Smooth muscle cell (in vitro differentiated cells): ENCODE results near the gene PPP6R2. TPM values are rescaled to one million over a fixed set of nuclear protein-coding genes. Genes with fewer than 3 reads are reported as not detected.

Source experiments
- DNase-seq: peaks from one replicate; lab custom pipeline; 2025; ENCODE audit not compliant: unreplicated experiment; lab: John Stamatoyannopoulos, UW
- H2AFZ ChIP-seq: fragments of 200-600 bp; sonication (generic); 2 replicates; pipeline ENCODE4 v1.6.0; 2016; ENCODE audit warnings: antibody characterized with exemption, low read depth, mild to moderate bottlenecking
- H3F3A ChIP-seq: fragments of 200-600 bp; sonication (generic); 2 replicates; pipeline ENCODE4 v1.6.0; 2017; ENCODE audit warnings: antibody characterized with exemption, low read depth
- H3K27ac ChIP-seq: fragments of 200-600 bp; sonication (generic); 2 replicates; pipeline ENCODE4 v1.5.1; 2016; ENCODE audit warnings: low read depth, mild to moderate bottlenecking
- H3K27me3 ChIP-seq: fragments of 200-600 bp; sonication (generic); 2 replicates; pipeline ENCODE4 v1.6.1; 2016; ENCODE audit warnings: low read depth, mild to moderate bottlenecking
- H3K36me3 ChIP-seq: fragments of 200-600 bp; sonication (generic); 2 replicates; pipeline ENCODE4 v1.5.1; 2016; ENCODE audit warnings: low read depth
- H3K4me1 ChIP-seq: fragments of 200-600 bp; sonication (generic); 2 replicates; pipeline ENCODE4 v1.5.1; 2016; ENCODE audit warnings: low read depth
- H3K4me2 ChIP-seq: fragments of 200-600 bp; sonication (generic); 2 replicates; pipeline ENCODE4 v1.6.0; 2016; ENCODE audit warnings: mild to moderate bottlenecking
- H3K4me3 ChIP-seq: fragments of 200-600 bp; sonication (generic); 2 replicates; pipeline ENCODE4 v1.5.1; 2016; ENCODE audit warnings: mild to moderate bottlenecking
- H3K79me2 ChIP-seq: fragments of 200-600 bp; sonication (generic); 2 replicates; pipeline ENCODE4 v1.6.0; 2016; ENCODE audit warnings: low read depth, mild to moderate bottlenecking
- H3K9ac ChIP-seq: fragments of 200-600 bp; sonication (generic); 2 replicates; pipeline ENCODE4 v1.6.0; 2016; ENCODE audit warnings: low read depth
- H3K9me3 ChIP-seq: fragments of 200-600 bp; sonication (generic); replicated peaks from 2 replicates; pipeline ENCODE4 v1.5.1; 2016; ENCODE audit warnings: low read depth
- H4K20me1 ChIP-seq: fragments of 200-600 bp; sonication (generic); 2 replicates; pipeline ENCODE4 v1.6.0; 2016; ENCODE audit warnings: low read depth
- WGBS: methylation state at CpG from one replicate; pipeline ENCODE4 v1.1.7; 2016; ENCODE audit warnings: low lambda C conversion rate; 5-methylcytosine and 5-hydroxymethylcytosine counted together
- polyA plus RNA-seq: library from polyadenylated mRNA; unstranded; fragments of >200 nt; fragmentation: Nextera tagmentation; extraction: Ambion mirVana; gene quantifications from 2 replicates; pipeline ENCODE4 v1.2.1, GENCODE V29; 2016
- total RNA-seq: library from RNA; depleted of rRNA; stranded (reverse); fragments of >200 nt; gene quantifications from 2 replicates; pipeline ENCODE4 v1.2.3, GENCODE V29; 2014
- TF ChIP-seq, protein P1 (sequence below): fragments of 200-600 bp; sonication (generic); IDR thresholded peaks from 2 replicates; pipeline ENCODE4 v1.5.1; 2017; ENCODE audit warnings: borderline replicate concordance, mild to moderate bottlenecking, antibody characterized with exemption; ENCODE audit not compliant: insufficient read depth, poor library complexity, severe bottlenecking

The PPP6R2 gene
- total and polyA plus RNA-seq, 2 experiments from 2014 or later, result 24.6 to 36.3 TPM

DNA sequence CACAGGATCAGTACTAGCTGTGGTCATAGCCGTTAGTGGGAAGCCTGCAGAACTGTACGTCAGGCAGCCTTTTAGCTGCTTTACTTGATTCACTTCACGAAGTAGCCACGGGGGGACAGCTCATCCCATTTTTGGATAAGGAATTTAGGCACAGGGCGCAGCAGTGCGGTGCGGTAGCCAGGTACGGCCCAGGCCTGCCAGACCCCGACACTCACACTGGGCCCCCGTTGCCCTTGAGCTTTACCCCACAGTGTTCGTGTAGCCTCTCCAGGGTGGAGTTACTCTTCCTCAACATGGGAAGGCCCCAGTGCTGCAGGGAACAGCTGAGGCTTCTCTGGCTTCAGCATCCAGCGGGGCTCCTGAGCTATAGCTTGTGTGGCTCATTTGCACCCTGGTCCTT lies 72.3 kb downstream of the PPP6R2 start:
- no peaks in the 10 kb centered on the region for H3K79me2 ChIP-seq
- H3K9me3 ChIP-seq, result no peaks in the 10 kb centered on the region
- no peaks in the 10 kb centered on the region for H3K4me1 ChIP-seq
- H3K4me3 ChIP-seq, result no peak overlapping the region
- no peak overlapping the region for H3K9ac ChIP-seq
- peaks cover 6% of the 10 kb centered on the region for H3K36me3 ChIP-seq
- H2AFZ ChIP-seq, result no peak overlapping the region
- no peaks in the 10 kb centered on the region for H3K27me3 ChIP-seq
- TF ChIP-seq, protein P1, sequence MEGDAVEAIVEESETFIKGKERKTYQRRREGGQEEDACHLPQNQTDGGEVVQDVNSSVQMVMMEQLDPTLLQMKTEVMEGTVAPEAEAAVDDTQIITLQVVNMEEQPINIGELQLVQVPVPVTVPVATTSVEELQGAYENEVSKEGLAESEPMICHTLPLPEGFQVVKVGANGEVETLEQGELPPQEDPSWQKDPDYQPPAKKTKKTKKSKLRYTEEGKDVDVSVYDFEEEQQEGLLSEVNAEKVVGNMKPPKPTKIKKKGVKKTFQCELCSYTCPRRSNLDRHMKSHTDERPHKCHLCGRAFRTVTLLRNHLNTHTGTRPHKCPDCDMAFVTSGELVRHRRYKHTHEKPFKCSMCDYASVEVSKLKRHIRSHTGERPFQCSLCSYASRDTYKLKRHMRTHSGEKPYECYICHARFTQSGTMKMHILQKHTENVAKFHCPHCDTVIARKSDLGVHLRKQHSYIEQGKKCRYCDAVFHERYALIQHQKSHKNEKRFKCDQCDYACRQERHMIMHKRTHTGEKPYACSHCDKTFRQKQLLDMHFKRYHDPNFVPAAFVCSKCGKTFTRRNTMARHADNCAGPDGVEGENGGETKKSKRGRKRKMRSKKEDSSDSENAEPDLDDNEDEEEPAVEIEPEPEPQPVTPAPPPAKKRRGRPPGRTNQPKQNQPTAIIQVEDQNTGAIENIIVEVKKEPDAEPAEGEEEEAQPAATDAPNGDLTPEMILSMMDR, result no peak
- H4K20me1 ChIP-seq, result peaks cover 4% of the 10 kb centered on the region
- H3K4me2 ChIP-seq, result no peak overlapping the region
- no peaks in the 10 kb centered on the region for H3F3A ChIP-seq
- no peak for DNase-seq
- H3K27ac ChIP-seq, result no peak overlapping the region
- over 99% methylated on average over 12 of the region's 12 CpGs for WGBS

- Histone ChIP-seq H3K4me2 (no peak overlapping the region), H3K27me3 (no peaks in the 10 kb centered on the region), H2AFZ (no peak overlapping the region), H3K4me1 (no peaks in the 10 kb centered on the region), H3K9me3 (no peaks in the 10 kb centered on the region), H3K36me3 (peaks cover 6% of the 10 kb centered on the region), H3K79me2 (no peaks in the 10 kb centered on the region), H3K4me3 (no peak overlapping the region), H3K9ac (no peak overlapping the region), H3K27ac (no peak overlapping the region), H4K20me1 (peaks cover 4% of the 10 kb centered on the region), H3F3A (no peaks in the 10 kb centered on the region)
- TF ChIP-seq, protein P1, result no peak
- no peak for DNase-seq
- WGBS, result 96% methylated on average over 8 of the region's 8 CpGs
Measured at GRCh38 chr22:50416996-50417395, 73.9 kb downstream of the PPP6R2 start.

DNA sequence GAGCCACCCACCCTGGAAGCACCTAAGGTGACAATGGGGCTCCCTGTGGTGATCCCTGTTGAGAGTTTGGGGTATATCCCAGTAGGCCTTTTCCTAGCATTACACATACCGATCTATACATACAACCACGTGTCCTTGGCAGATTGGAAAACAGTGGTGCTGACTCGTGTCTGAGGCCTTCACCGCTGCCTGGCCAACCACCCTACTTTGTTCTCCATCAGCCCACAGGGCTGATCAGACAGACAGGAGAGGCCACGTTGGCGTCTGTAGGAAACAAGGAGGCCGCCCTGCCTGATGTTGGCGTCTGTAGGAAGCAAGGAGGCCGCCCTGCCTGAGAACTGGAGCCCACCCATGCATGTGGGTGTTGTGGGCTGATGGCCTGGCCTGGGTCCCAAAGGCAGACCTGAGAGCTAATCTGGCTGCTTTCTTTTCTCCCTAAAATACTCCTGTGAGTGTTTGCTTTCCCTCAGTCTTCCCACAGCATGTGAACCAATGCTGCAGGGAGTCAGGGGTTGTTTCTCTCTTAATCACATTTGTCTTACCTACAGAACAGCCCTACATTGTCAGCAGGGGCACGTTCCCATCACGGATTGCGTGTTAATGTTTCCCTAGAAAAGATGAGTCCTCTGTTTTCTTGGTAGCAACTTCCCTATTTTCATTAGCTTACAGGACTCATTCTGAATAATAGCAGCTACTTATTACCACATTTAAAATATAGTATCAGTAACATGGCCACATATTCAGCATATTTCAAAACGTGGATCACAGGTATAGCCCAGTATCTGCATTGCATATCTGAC lies 74.5 kb downstream of the PPP6R2 start:
- Histone ChIP-seq H2AFZ (no peak overlapping the region), H3K27me3 (no peaks in the 10 kb centered on the region), H3K4me1 (no peaks in the 10 kb centered on the region), H3K4me2 (no peak overlapping the region), H3K79me2 (no peaks in the 10 kb centered on the region), H3K27ac (no peak overlapping the region), H4K20me1 (no peaks in the 10 kb centered on the region), H3K9ac (no peak overlapping the region), H3F3A (no peaks in the 10 kb centered on the region), H3K36me3 (peaks cover 6% of the 10 kb centered on the region), H3K4me3 (no peak overlapping the region), H3K9me3 (no peaks in the 10 kb centered on the region)
- DNase-seq, result no peak
- TF ChIP-seq, protein P1, result no peak
- 88% methylated on average over 13 of the region's 13 CpGs for WGBS

GRCh38 chr22:50418624-50419023 lies 75.5 kb downstream of the PPP6R2 start:
- TF ChIP-seq, protein P1, result no peak

More at GRCh38 chr22:50418624-50419023, 75.5 kb downstream of the PPP6R2 start:
- Histone ChIP-seq H2AFZ (no peak overlapping the region), H3K4me3 (no peak overlapping the region), H3K27ac (no peak overlapping the region), H3K36me3 (peaks cover 6% of the 10 kb centered on the region), H3K4me1 (no peaks in the 10 kb centered on the region), H3K4me2 (no peak overlapping the region), H3K9ac (no peak overlapping the region), H3K27me3 (no peaks in the 10 kb centered on the region), H4K20me1 (no peaks in the 10 kb centered on the region), H3K9me3 (no peaks in the 10 kb centered on the region), H3F3A (no peaks in the 10 kb centered on the region), H3K79me2 (no peaks in the 10 kb centered on the region)
- DNase-seq, result no peak
- 98% methylated on average over 5 of the region's 5 CpGs for WGBS
